Activated T-helper 17 cell treated with anti-CD3 and anti-CD28 coated beads, Interleukin-2, amount 50 U/mL, for 72 hours (primary cell): ENCODE measurements around the gene USP4. TPM values are rescaled to one million over a fixed set of nuclear protein-coding genes. Genes with fewer than 3 reads are reported as not detected.
"Not testable (repeated sequence)": the region's sequence is repeated elsewhere in the genome, so short reads cannot be mapped to it uniquely, and the experiment has no call there.

Experiments
- ATAC-seq: fragments of 150-1000 bp; cut with Tn5 transposase; replicated peaks from 2 replicates; pipeline ENCODE4 v1.10.0; 2021; ENCODE audit warnings: mild to moderate bottlenecking, moderate library complexity
- H3K27ac Mint-ChIP-seq: one replicate; pipeline ENCODE4 v1.8.0; 2022; ENCODE audit warnings: mixed read lengths
- H3K27me3 Mint-ChIP-seq: one replicate; pipeline ENCODE4 v1.8.0; 2022; ENCODE audit warnings: mixed read lengths
- H3K36me3 Mint-ChIP-seq: one replicate; pipeline ENCODE4 v1.8.0; 2022; ENCODE audit warnings: low read depth, mild to moderate bottlenecking, mixed read lengths
- H3K4me1 Mint-ChIP-seq: one replicate; pipeline ENCODE4 v1.8.0; 2022; ENCODE audit warnings: mixed read lengths
- H3K4me3 Mint-ChIP-seq: one replicate; pipeline ENCODE4 v1.8.0; 2022; ENCODE audit warnings: mild to moderate bottlenecking, mixed read lengths
- H3K9me3 Mint-ChIP-seq: one replicate; pipeline ENCODE4 v1.8.0; 2022; ENCODE audit warnings: mixed read lengths
- total RNA-seq, 2 donors: library from RNA; stranded (reverse); gene quantifications; one replicate each; pipeline ENCODE4 v1.2.3, GENCODE V29; 2022

Gene USP4
- total RNA-seq, 2 donors from 2014 or later = 69.1 to 69.2 TPM

- H3K27ac Mint-ChIP-seq = peak overlapping the region; percentile 76
- H3K36me3 Mint-ChIP-seq = peaks cover 97% of the 10 kb centered on the region
- H3K27me3 Mint-ChIP-seq = no peaks in the 10 kb centered on the region
- H3K4me1 Mint-ChIP-seq = peaks cover 11% of the 10 kb centered on the region
- no peak for ATAC-seq
- no peaks in the 10 kb centered on the region for H3K9me3 Mint-ChIP-seq
- no peak overlapping the region for H3K4me3 Mint-ChIP-seq
These were observed 5.8 kb downstream of the USP4 start for GRCh38 chr3:49333916-49334633.

- Mint-ChIP-seq H3K4me1 (peaks cover 6% of the 10 kb centered on the region), H3K27me3 (no peaks in the 10 kb centered on the region), H3K9me3 (no peaks in the 10 kb centered on the region), H3K36me3 (peaks cover 96% of the 10 kb centered on the region), H3K4me3 (peak overlapping the region; percentile 37), H3K27ac (peak overlapping the region; percentile 76)
- ATAC-seq = no peak
These were observed 6.8 kb downstream of the USP4 start for GRCh38 chr3:49333091-49333490.

GRCh38 chr3:49329186-49329585, 10.7 kb downstream of the USP4 start:
- Mint-ChIP-seq H3K4me3 (no peak overlapping the region), H3K4me1 (no peaks in the 10 kb centered on the region), H3K36me3 (peaks cover 99% of the 10 kb centered on the region), H3K27me3 (no peaks in the 10 kb centered on the region), H3K9me3 (no peaks in the 10 kb centered on the region), H3K27ac (no peak overlapping the region)
- ATAC-seq = no peak

- H3K4me3 Mint-ChIP-seq, H3K4me1 Mint-ChIP-seq, ATAC-seq, H3K9me3 Mint-ChIP-seq, H3K27me3 Mint-ChIP-seq, H3K27ac Mint-ChIP-seq: not testable (repeated sequence)
- peaks cover 99% of the 10 kb centered on the region for H3K36me3 Mint-ChIP-seq
These were observed 11.5 kb downstream of the USP4 start for GRCh38 chr3:49328350-49328749.

- no peaks in the 10 kb centered on the region for H3K9me3 Mint-ChIP-seq
- peaks cover 99% of the 10 kb centered on the region for H3K36me3 Mint-ChIP-seq
- H3K27ac Mint-ChIP-seq = no peak overlapping the region
- ATAC-seq = no peak
- H3K4me3 Mint-ChIP-seq = no peak overlapping the region
- H3K4me1 Mint-ChIP-seq = no peaks in the 10 kb centered on the region
- H3K27me3 Mint-ChIP-seq = no peaks in the 10 kb centered on the region
These were observed 12.4 kb downstream of the USP4 start for GRCh38 chr3:49327485-49327884.

GRCh38 chr3:49324768-49325167, 15.1 kb downstream of the USP4 start:
- Mint-ChIP-seq H3K27me3 (no peaks in the 10 kb centered on the region), H3K4me3 (no peak overlapping the region), H3K27ac (peak overlapping the region; percentile 36), H3K36me3 (peaks cover 99% of the 10 kb centered on the region), H3K4me1 (no peaks in the 10 kb centered on the region), H3K9me3 (no peaks in the 10 kb centered on the region)
- no peak for ATAC-seq

GRCh38 chr3:49316696-49317457, 23.0 kb downstream of the USP4 start:
- Mint-ChIP-seq H3K4me3 (no peak overlapping the region), H3K27me3 (no peaks in the 10 kb centered on the region), H3K36me3 (peaks cover 95% of the 10 kb centered on the region), H3K4me1 (no peaks in the 10 kb centered on the region), H3K27ac (no peak overlapping the region), H3K9me3 (no peaks in the 10 kb centered on the region)
- ATAC-seq = no peak

GRCh38 chr3:49313896-49314688, 25.8 kb downstream of the USP4 start:
- H3K36me3 Mint-ChIP-seq = peaks cover 93% of the 10 kb centered on the region
- no peaks in the 10 kb centered on the region for H3K9me3 Mint-ChIP-seq
- peak; percentile 53 for ATAC-seq
- no peak overlapping the region for H3K4me3 Mint-ChIP-seq
- peak overlapping the region; percentile 43 for H3K27ac Mint-ChIP-seq
- no peaks in the 10 kb centered on the region for H3K4me1 Mint-ChIP-seq
- no peaks in the 10 kb centered on the region for H3K27me3 Mint-ChIP-seq

- peak overlapping the region; percentile 45 for H3K27ac Mint-ChIP-seq
- H3K4me1 Mint-ChIP-seq = no peaks in the 10 kb centered on the region
- H3K36me3 Mint-ChIP-seq = peaks cover 93% of the 10 kb centered on the region
- H3K4me3 Mint-ChIP-seq = no peak overlapping the region
- H3K27me3 Mint-ChIP-seq = no peaks in the 10 kb centered on the region
- no peak for ATAC-seq
- no peaks in the 10 kb centered on the region for H3K9me3 Mint-ChIP-seq
These were observed 28.6 kb downstream of the USP4 start for GRCh38 chr3:49311283-49311682.

- Mint-ChIP-seq H3K4me3 (no peak overlapping the region), H3K9me3 (no peaks in the 10 kb centered on the region), H3K27me3 (no peaks in the 10 kb centered on the region), H3K36me3 (peaks cover 95% of the 10 kb centered on the region), H3K27ac (peak overlapping the region; percentile 45), H3K4me1 (no peaks in the 10 kb centered on the region)
- no peak for ATAC-seq
These were observed 29.2 kb downstream of the USP4 start for GRCh38 chr3:49310677-49311076.

GRCh38 chr3:49305608-49306007, 34.2 kb downstream of the USP4 start:
- Mint-ChIP-seq H3K36me3 (peaks cover 97% of the 10 kb centered on the region), H3K9me3 (no peaks in the 10 kb centered on the region), H3K4me3 (no peak overlapping the region), H3K27ac (no peak overlapping the region), H3K4me1 (no peaks in the 10 kb centered on the region), H3K27me3 (no peaks in the 10 kb centered on the region)
- no peak for ATAC-seq

- H3K9me3 Mint-ChIP-seq = no peaks in the 10 kb centered on the region
- peak overlapping the region; percentile 69 for H3K27ac Mint-ChIP-seq
- H3K27me3 Mint-ChIP-seq = no peaks in the 10 kb centered on the region
- no peaks in the 10 kb centered on the region for H3K4me1 Mint-ChIP-seq
- no peak overlapping the region for H3K4me3 Mint-ChIP-seq
- H3K36me3 Mint-ChIP-seq = peaks cover 99% of the 10 kb centered on the region
- ATAC-seq = no peak
These were observed 37.2 kb downstream of the USP4 start for GRCh38 chr3:49302613-49303012.

GRCh38 chr3:49300595-49300994, 39.3 kb downstream of the USP4 start:
- Mint-ChIP-seq H3K4me3 (no peak overlapping the region), H3K4me1 (no peaks in the 10 kb centered on the region), H3K36me3 (peaks cover 96% of the 10 kb centered on the region), H3K27me3 (no peaks in the 10 kb centered on the region), H3K27ac (peak overlapping the region; percentile 48), H3K9me3 (no peaks in the 10 kb centered on the region)
- no peak for ATAC-seq

- Mint-ChIP-seq H3K9me3 (no peaks in the 10 kb centered on the region), H3K27ac (no peak overlapping the region), H3K27me3 (no peaks in the 10 kb centered on the region)
These were observed 41.3 kb downstream of the USP4 start for GRCh38 chr3:49298511-49298910.

More at GRCh38 chr3:49298511-49298910, 41.3 kb downstream of the USP4 start:
- no peaks in the 10 kb centered on the region for H3K4me1 Mint-ChIP-seq
- no peak overlapping the region for H3K4me3 Mint-ChIP-seq
- ATAC-seq = no peak
- H3K36me3 Mint-ChIP-seq = peaks cover 96% of the 10 kb centered on the region
